HG03558 (cell line): ENCODE measurements around the gene ZNF879.
A peak's percentile ranks its signal among the peaks of the same experiment; 100 is the strongest.

Source experiments
- ATAC-seq: cut with Tn5 transposase; IDR thresholded peaks from one replicate; pipeline ENCODE4 v1.9.1; 2021; ENCODE audit warnings: moderate number of reproducible peaks; ENCODE audit not compliant: unreplicated experiment; ENCODE audit errors: extremely low read depth

ZNF879 gene

GRCh38 chr5:179023528-179024189, at the start of gene ZNF879:
Gene ZNF879, plus strand, starts transcription at chr5:179023804. Its CDS starts 1,201 bp downstream, at chr5:179025005.
- peak; percentile 74 for ATAC-seq

- ATAC-seq = no peak
These were observed 42.2 kb upstream of the ZNF879 start for GRCh38 chr5:178981381-178981780.

- no peak for ATAC-seq
These were observed 40.7 kb upstream of the ZNF879 start for GRCh38 chr5:178982941-178983340.

GRCh38 chr5:178983728-178984127, 39.9 kb upstream of the ZNF879 start:
- ATAC-seq = no peak

- no peak for ATAC-seq
These were observed 39.2 kb upstream of the ZNF879 start for GRCh38 chr5:178984145-178985072.

- ATAC-seq = no peak
These were observed 37.2 kb upstream of the ZNF879 start for GRCh38 chr5:178986326-178986960.

GRCh38 chr5:178988436-178989220, 35.0 kb upstream of the ZNF879 start:
- no peak for ATAC-seq

- no peak for ATAC-seq
These were observed 34.3 kb upstream of the ZNF879 start for GRCh38 chr5:178989311-178989710.

- ATAC-seq = no peak
These were observed 33.1 kb upstream of the ZNF879 start for GRCh38 chr5:178990491-178990890.

- no peak for ATAC-seq
These were observed 32.1 kb upstream of the ZNF879 start for GRCh38 chr5:178991190-178992145.

- no peak for ATAC-seq
These were observed 31.2 kb upstream of the ZNF879 start for GRCh38 chr5:178992291-178992895.

GRCh38 chr5:178993236-178993765, 30.3 kb upstream of the ZNF879 start:
- ATAC-seq = no peak

GRCh38 chr5:178993955-178994579, 29.5 kb upstream of the ZNF879 start:
- ATAC-seq = no peak

- ATAC-seq = no peak
These were observed 28.8 kb upstream of the ZNF879 start, which contains the start of gene GRM6 for GRCh38 chr5:178994580-178995340. Gene GRM6, minus strand, starts transcription at chr5:178995320. Its CDS starts 376 bp downstream, at chr5:178994944.

GRCh38 chr5:178995341-178995690, 28.3 kb upstream of the ZNF879 start:
- no peak for ATAC-seq

- no peak for ATAC-seq
These were observed 27.4 kb upstream of the ZNF879 start for GRCh38 chr5:178996156-178996555.

- ATAC-seq = no peak
These were observed 26.4 kb upstream of the ZNF879 start for GRCh38 chr5:178997191-178997590.
